Subcutaneous adipose tissue (tissue), 4 donors: ENCODE measurements around the gene UBE2L3. TPM values are rescaled to one million over a fixed set of nuclear protein-coding genes. Genes with fewer than 3 reads are reported as not detected.

Source experiments
- total RNA-seq, 4 donors: library from RNA; depleted of rRNA; stranded (reverse); fragments of >200 nt; gene quantifications; one replicate each; pipeline ENCODE4 v1.1.0, GENCODE V29; 2016
- TF ChIP-seq, protein P1 (sequence below): fragments of 450-650 bp; IDR thresholded peaks from one replicate; pipeline ENCODE4 v1.5.1; 2016; ENCODE audit warnings: low read depth, mild to moderate bottlenecking, control low read depth, antibody characterized with exemption, moderate library complexity

UBE2L3 gene
- total RNA-seq, 4 donors from 2014 or later = 28.4 to 58.7 (median 31.9) TPM

DNA sequence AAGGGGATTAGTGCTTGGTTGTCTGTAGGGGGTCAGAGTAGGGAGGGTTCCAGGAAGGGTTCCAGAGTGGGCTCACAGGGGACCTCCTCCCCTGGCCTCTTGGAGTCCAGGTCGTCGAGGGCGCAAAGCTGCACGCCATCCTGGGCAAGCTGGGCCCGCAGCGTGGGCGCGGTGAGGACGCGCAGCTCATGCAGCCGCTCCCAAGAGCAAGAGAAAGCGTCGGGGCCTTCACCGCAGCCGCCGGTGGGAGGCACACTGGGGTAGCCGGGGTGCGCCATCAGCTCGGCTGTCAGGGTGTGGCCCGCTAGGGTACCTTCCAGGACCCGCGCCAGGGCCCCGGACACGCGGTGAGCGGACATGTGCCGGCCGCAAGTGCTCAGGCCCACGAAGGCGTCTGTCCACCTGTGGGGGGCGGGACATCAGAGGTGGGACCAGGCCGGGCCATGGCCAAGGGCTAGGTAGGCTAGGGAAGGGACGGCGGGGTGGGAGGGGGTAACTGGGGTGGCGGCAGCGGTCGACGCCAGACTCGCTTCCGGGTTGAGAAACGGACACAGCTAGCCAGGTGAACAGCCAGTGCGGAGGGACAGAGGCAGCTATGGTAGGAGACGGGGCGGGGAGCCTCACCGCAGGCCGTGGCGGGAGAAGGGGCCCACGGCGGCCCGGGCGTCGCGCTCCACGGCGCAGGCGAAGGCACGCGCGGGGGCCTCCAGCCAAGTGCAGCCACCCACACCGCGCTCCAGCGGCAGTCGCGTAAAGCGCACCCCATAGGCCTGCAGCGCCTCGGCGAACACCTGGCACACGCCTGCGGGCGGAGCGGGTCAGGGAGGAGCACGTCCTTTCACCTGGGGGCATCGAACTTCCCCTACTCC lies 61.1 kb downstream of the UBE2L3 start:
- TF ChIP-seq, protein P1, sequence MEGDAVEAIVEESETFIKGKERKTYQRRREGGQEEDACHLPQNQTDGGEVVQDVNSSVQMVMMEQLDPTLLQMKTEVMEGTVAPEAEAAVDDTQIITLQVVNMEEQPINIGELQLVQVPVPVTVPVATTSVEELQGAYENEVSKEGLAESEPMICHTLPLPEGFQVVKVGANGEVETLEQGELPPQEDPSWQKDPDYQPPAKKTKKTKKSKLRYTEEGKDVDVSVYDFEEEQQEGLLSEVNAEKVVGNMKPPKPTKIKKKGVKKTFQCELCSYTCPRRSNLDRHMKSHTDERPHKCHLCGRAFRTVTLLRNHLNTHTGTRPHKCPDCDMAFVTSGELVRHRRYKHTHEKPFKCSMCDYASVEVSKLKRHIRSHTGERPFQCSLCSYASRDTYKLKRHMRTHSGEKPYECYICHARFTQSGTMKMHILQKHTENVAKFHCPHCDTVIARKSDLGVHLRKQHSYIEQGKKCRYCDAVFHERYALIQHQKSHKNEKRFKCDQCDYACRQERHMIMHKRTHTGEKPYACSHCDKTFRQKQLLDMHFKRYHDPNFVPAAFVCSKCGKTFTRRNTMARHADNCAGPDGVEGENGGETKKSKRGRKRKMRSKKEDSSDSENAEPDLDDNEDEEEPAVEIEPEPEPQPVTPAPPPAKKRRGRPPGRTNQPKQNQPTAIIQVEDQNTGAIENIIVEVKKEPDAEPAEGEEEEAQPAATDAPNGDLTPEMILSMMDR = no peak

DNA sequence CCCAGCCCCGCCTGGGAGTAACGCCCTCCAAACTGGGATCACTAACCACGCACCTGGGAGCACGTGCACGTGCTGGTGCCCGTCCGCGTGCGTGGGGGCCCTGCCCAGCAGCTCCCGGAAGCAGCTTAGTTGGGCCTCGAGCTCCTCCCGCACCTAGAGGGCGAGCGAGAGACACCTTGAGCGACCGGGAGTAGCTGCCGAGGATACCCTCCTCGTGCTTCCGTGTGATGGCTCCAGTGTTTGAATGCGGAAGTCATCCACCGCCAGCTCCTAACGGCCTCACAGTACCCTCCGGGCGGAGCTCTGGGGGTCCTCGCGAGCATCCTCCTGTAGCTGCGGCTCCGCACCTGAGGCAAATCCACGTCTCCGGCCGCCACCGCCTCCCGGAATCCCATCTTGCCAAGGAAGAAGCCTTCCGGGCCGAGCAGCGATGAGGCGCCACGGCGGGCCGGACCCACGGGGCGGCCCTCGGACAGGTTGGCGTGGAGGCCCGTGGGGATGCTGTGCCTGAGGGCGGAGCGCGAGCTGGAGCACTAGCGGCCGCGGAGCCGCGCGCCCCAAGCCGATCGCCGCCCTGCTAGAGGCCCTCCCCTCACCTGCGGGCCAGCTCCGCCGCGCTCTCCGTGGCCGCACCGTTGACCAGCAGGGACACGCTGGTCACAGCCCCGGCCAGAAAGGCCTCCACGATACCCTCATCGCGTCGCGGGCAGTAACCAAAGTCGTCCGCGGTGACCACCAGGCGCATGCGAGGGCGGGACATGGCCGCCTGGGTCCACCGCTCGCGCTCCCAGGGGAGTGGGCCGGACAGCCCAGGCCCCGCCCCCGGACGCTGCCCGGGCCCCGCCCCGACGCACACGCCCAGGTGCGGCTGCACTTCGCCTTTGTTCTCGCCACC lies 62.0 kb downstream of the UBE2L3 start, which contains the start of gene YDJC:
Gene YDJC, minus strand, starts transcription at position 768 of the 895 bp plus-strand sequence. Its CDS starts 8 bp downstream, at position 760.
- TF ChIP-seq, protein P1 = no peak

DNA sequence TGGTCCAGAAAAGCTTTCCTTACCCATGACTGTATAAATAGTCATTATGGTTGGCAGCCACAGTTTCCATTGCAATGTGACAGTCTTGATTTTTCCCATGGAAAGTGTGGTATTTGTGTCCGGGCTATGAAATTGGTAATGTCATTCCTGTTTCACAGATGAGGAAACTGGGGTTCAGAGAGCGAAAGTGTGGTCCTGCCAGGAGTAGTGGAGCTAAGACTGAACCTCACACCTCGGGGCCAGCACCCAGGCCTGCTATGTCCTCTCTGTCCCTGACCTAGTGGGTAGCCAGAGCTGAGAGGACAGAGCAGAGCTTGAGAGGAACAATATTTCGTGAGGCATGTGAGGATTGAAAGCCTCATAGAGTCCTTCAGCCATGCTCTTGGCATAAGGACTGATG lies 63.5 kb downstream of the UBE2L3 start:
- TF ChIP-seq, protein P1 = no peak

DNA sequence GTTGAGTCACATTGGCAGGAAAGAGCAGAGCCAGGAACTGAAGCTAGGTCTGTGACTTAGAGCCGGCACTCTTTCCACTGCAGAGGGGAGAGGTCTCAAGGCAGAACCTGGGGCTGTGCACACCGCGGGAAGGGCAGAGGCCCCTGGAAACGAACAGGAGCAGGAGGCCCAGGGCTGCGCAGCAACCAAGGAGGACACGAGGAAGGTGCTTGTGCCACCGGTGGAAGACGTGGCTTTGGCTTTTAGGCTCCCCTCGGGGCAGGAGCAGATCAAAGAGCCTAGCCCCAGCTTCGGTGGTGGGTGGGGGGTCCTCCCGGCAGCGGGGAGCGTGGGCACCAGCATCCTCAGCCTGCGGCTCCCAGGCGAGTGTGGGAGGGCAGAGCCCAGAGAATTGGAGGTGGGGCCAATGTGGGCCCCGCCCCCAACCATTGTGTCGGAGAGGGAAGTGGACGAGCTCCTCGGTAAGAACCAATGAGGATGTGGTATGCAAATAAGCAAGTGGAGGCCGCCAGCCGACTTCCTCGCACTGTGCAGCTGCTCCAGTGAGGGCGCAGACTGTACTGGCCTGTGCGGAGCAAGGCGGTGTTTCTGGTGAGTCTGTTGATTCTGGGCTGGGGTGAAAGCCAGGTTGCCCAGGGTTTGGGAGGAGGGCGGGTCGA lies 64.9 kb downstream of the UBE2L3 start, which contains the start of gene CCDC116:
Gene CCDC116, plus strand, starts transcription at position 524 of the 659 bp plus-strand sequence. CDS start 422 bp downstream, outside the sequence.
- TF ChIP-seq, protein P1 = no peak

DNA sequence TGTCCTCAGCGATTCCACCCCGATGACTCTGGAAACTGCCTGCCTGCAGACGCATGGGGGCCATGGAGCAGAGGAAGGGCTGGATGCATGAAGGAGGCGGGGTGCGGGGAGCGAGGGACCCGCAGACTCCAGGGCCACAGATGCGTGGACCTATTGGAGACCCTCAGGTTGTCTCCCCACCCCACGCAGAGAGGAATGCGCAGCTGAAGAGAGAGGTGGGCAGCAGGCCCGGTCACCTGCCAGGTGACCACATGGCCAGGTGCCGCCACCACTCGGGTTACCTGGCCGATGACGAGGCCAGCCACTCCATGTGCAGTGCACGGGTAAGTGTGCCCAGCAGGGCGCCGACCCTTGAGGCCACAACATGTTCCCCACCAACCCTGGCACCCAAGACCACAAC lies 65.4 kb downstream of the UBE2L3 start:
- TF ChIP-seq, protein P1 = no peak

DNA sequence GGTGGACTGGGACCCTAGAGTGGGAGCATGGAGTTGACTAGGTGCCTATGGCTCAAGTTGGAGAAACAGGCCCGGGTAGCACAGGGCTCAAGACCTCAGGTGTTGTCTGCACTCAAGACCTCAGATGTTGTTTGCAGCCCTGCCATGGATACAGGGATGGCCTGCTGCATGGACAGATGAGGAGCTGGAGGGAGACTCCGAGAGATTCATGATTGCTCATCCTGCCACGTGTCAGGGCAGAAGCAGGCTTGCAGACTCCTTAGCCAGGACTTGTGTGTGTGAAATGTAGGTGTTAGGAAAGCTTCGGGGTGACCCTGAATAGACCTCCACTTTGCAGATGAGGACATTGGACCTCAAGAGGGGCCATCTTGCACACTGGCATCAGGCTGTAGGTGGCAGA lies 66.0 kb downstream of the UBE2L3 start:
- TF ChIP-seq, protein P1 = no peak
